22Rv1 (cell line): ENCODE measurements around the gene OR10A2.

Experiments
- ZFX ChIP-seq: fragments of 450-650 bp; IDR thresholded peaks from 2 replicates; pipeline ENCODE4 v1.6.1; 2017; ENCODE audit warnings: antibody characterized with exemption, borderline replicate concordance
- TF ChIP-seq, protein P1 (sequence below): fragments of 450-650 bp; IDR thresholded peaks from 2 replicates; pipeline ENCODE4 v1.5.1; 2017; ENCODE audit warnings: mild to moderate bottlenecking

DNA sequence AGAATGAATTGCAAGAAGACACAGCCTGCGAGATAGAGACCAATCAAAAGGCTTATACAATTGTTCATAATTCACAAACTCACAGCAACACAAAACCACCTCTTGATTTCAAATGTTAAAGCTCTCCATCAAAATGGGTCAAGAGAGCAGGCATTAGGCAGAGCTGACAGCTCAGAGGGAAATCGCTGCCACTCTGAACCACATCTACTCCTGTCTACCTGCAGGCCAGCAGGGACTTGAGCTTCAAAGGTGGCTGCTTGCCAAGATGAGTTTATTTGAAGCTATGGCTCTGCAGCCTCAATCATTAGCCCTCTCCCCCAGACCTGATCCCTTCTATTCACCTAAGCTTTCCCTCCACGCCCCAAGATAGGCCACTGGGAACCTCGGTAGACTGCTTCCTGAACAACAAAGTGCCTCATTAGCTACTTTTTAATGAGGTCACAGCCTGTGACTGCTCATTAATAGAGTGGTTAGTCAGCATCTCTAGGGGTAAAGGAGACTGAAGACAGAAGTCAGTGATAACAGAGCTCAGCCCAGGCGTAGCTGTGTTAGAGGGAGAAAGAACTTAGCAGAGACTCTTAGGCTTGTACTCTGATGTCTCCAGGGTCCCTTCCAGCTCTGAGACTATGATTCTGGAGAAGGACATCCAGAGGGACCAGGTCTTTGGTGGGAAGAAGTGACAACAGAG lies 38.6 kb upstream of the OR10A2 start:
- TF ChIP-seq, protein P1, sequence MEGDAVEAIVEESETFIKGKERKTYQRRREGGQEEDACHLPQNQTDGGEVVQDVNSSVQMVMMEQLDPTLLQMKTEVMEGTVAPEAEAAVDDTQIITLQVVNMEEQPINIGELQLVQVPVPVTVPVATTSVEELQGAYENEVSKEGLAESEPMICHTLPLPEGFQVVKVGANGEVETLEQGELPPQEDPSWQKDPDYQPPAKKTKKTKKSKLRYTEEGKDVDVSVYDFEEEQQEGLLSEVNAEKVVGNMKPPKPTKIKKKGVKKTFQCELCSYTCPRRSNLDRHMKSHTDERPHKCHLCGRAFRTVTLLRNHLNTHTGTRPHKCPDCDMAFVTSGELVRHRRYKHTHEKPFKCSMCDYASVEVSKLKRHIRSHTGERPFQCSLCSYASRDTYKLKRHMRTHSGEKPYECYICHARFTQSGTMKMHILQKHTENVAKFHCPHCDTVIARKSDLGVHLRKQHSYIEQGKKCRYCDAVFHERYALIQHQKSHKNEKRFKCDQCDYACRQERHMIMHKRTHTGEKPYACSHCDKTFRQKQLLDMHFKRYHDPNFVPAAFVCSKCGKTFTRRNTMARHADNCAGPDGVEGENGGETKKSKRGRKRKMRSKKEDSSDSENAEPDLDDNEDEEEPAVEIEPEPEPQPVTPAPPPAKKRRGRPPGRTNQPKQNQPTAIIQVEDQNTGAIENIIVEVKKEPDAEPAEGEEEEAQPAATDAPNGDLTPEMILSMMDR = no peak
- TF ChIP-seq ZFX = no peak
